ENCODE data around the gene TBL1XR1. TPM values are rescaled to one million over a fixed set of nuclear protein-coding genes. Genes with fewer than 3 reads are reported as not detected.

The TBL1XR1 gene
- total RNA-seq, 1 donor from 2014 or later: 102 TPM

DNA sequence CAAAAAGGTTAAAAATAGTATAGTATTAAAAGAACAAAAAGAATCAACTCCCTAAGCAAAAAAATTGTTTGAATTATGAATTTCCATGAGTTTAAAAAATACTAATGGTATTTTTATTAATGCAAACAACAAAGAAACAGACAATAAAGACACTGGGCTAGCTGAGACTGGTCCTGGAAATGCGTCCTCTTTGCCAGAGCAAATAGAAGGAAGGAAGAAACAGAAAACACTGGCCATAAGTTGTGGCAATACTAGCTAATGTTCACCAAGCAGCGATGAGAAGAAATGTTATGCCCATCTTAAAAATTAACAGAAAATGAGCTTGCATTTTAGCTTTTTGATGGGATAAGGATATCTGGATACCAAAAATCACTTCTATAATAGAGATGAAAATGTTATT, 88.6 kb downstream of the TBL1XR1 start:
- no peak overlapping the region for H3K4me3 ChIP-seq
- DNase-seq: no peak
- H3K9me3 ChIP-seq (replicated peaks): no peaks in the 10 kb centered on the region
- H3K27ac ChIP-seq (replicated peaks): no peak overlapping the region
- no peaks in the 10 kb centered on the region for H3K36me3 ChIP-seq
- intact Hi-C loops (cut with micrococcal nuclease): no loop called here
- H3K27me3 ChIP-seq (ENCODE audit: low read depth): no peaks in the 10 kb centered on the region
- peaks cover 78% of the 10 kb centered on the region for H3K4me1 ChIP-seq
- TF ChIP-seq CTCF (IDR thresholded peaks at IDR 0.05; ENCODE audit: borderline replicate concordance): no peak

DNA sequence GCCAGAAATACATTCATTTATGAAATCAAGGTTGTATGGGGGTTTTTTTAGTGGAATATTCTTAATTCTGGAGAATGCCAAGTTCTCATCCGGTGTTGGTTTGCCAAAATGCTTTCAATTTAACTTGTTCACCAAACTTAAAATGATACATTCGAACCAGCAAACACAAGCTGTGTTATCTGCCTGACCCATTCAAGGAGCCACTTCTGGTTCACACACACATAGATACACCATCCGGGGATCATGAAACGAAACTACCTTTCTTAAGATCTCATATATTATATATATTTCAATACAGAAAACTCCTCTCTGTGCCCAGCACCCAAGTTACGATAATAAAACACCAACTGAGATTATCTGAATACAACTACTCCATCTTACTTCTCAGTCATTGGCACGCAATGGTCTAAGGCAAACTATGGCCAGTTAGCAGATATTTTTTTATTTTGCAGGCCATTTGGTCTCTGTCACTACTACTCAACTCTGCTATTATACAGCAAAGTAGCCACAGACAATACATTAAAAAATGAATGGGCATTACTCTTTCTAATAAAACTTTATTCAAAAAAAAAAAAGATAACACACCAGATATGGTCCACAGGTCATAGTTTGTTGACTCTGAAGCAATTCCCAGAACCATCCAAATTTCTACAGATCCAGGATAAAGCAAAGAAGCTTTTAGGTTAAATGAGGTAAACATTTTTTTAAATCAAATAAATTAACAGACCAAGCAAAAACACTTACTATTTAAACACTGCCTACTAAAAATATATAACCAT, 89.6 kb downstream of the TBL1XR1 start:
- peaks cover 87% of the 10 kb centered on the region for H3K4me1 ChIP-seq
- TF ChIP-seq CTCF (IDR thresholded peaks at IDR 0.05; ENCODE audit: borderline replicate concordance): no peak
- H3K27me3 ChIP-seq (ENCODE audit: low read depth): no peaks in the 10 kb centered on the region
- H3K4me3 ChIP-seq: no peak overlapping the region
- intact Hi-C loops (cut with micrococcal nuclease): no loop called here
- no peak for DNase-seq
- H3K27ac ChIP-seq (replicated peaks): no peak overlapping the region
- no peaks in the 10 kb centered on the region for H3K9me3 ChIP-seq (replicated peaks)
- H3K36me3 ChIP-seq: no peaks in the 10 kb centered on the region

- Histone ChIP-seq H3K27me3 (ENCODE audit: low read depth) (no peaks in the 10 kb centered on the region), H3K4me3 (peak overlapping the region; percentile 18), H3K36me3 (no peaks in the 10 kb centered on the region), H3K27ac (replicated peaks) (peak overlapping the region; percentile 20), H3K4me1 (peaks cover 96% of the 10 kb centered on the region), H3K9me3 (replicated peaks) (no peaks in the 10 kb centered on the region)
- intact Hi-C loops (cut with micrococcal nuclease): no loop called here
- DNase-seq: no peak
- TF ChIP-seq CTCF (IDR thresholded peaks at IDR 0.05; ENCODE audit: borderline replicate concordance): no peak
Observed at GRCh38 chr3:177106594-177106993, 90.7 kb downstream of the TBL1XR1 start.

GRCh38 chr3:177106184-177106583, 91.1 kb downstream of the TBL1XR1 start:
- Histone ChIP-seq H3K4me3 (peak overlapping the region; percentile 18), H3K4me1 (peaks cover 96% of the 10 kb centered on the region), H3K27me3 (ENCODE audit: low read depth) (no peaks in the 10 kb centered on the region), H3K36me3 (no peaks in the 10 kb centered on the region), H3K9me3 (replicated peaks) (no peaks in the 10 kb centered on the region), H3K27ac (replicated peaks) (peak overlapping the region; percentile 20)
- no peak for TF ChIP-seq CTCF (IDR thresholded peaks at IDR 0.05; ENCODE audit: borderline replicate concordance)
- intact Hi-C loops (cut with micrococcal nuclease): no loop called here
- no peak for DNase-seq

DNA sequence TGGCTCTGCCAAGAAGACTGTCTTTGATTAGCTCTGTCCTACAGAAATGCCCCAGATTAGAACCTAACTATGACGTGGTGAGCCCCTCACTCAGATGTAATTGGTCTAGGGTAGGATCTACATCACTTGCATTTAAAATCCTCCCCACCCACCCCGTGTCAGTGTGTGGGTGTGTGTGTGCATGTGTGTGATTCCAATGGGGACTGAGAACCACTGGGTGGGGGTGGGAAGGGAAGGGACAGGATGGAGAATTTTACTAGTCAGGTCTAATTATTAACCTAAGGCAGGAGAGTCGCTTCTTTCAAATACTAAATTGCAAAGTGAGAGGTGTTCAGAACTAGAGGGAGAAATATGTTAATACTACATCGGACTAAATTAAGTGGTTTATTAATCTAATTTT, 91.7 kb downstream of the TBL1XR1 start:
- H3K4me1 ChIP-seq: peaks cover 92% of the 10 kb centered on the region
- H3K9me3 ChIP-seq (replicated peaks): no peaks in the 10 kb centered on the region
- H3K27ac ChIP-seq (replicated peaks): no peak overlapping the region
- H3K4me3 ChIP-seq: no peak overlapping the region
- no peaks in the 10 kb centered on the region for H3K36me3 ChIP-seq
- H3K27me3 ChIP-seq (ENCODE audit: low read depth): no peaks in the 10 kb centered on the region
- DNase-seq: no peak
- no peak for TF ChIP-seq CTCF (IDR thresholded peaks at IDR 0.05; ENCODE audit: borderline replicate concordance)
- intact Hi-C loops (cut with micrococcal nuclease): no loop called here

Measured in left ventricle myocardium inferior (tissue), 1 donor.